Spleen (tissue), 11 donors: Measurements from ENCODE around the gene SLCO2A1. TPM values are rescaled to one million over a fixed set of nuclear protein-coding genes. Genes with fewer than 3 reads are reported as not detected.

Source experiments
- DNase-seq: peaks from one replicate; pipeline ENCODE4 v3.0.0-alpha.2; 2020
- H3K27ac ChIP-seq, 8 donors: fragments of 200-600 bp; sonication (generic) in 7 of 8; 1 replicate in 4 of 8; 2 replicates in 4 of 8; pipeline versions ENCODE4 v1.5.0 to v1.8.0; 2016 to 2021; ENCODE audit warnings: inconsistent platforms in 4 of 8, mild to moderate bottlenecking in 4 of 8, moderate library complexity in 1 of 8
- H3K27me3 ChIP-seq, 7 donors: fragments of 200-600 bp; sonication (generic) in 6 of 7; replicated peaks in 1 of 7; 1 replicate in 4 of 7; 2 replicates in 3 of 7; pipeline versions ENCODE4 v1.5.0 to v1.8.0; 2016 to 2021; ENCODE audit warnings: inconsistent platforms in 3 of 7, mild to moderate bottlenecking in 1 of 7
- H3K36me3 ChIP-seq, 6 donors: fragments of 200-600 bp; sonication (generic) in 5 of 6; 1 replicate in 4 of 6; 2 replicates in 2 of 6; pipeline versions ENCODE4 v1.5.0 to v1.8.0; 2016 to 2021; ENCODE audit warnings: inconsistent platforms in 2 of 6
- H3K4me1 ChIP-seq, 6 donors: fragments of 200-600 bp; sonication (generic) in 5 of 6; 1 replicate in 3 of 6; 2 replicates in 3 of 6; pipeline versions ENCODE4 v1.5.0 to v1.8.0; 2016 to 2021; ENCODE audit warnings: inconsistent platforms in 3 of 6
- H3K4me3 ChIP-seq, 8 donors: fragments of 200-600 bp; sonication (generic) in 7 of 8; 1 replicate in 4 of 8; 2 replicates in 4 of 8; pipeline versions ENCODE4 v1.5.0 to v1.8.0; 2016 to 2021; ENCODE audit warnings: inconsistent platforms in 4 of 8, mild to moderate bottlenecking in 4 of 8, moderate library complexity in 2 of 8
- H3K9me3 ChIP-seq, 8 donors: fragments of 200-600 bp; sonication (generic) in 7 of 8; 1 replicate in 4 of 8; 2 replicates in 4 of 8; pipeline versions ENCODE4 v1.5.0 to v1.8.0; 2016 to 2021; ENCODE audit warnings: inconsistent platforms in 4 of 8
- CTCF ChIP-seq, 11 experiments: fragments of 200-600 bp in 7 of 11; fragments of 450-650 bp in 4 of 11; sonication (generic) in 4 of 11; IDR thresholded peaks in 8 of 11; conservative IDR thresholded peaks in 3 of 11; 1 replicate in 7 of 11; 2 replicates in 4 of 11; pipeline versions ENCODE4 v1.4.0 to v1.8.0; 2016 to 2021; ENCODE audit warnings: antibody characterized with exemption in 11 of 11, inconsistent platforms in 4 of 11, mild to moderate bottlenecking in 1 of 11
- POLR2A ChIP-seq, 3 donors: fragments of 450-650 bp; IDR thresholded peaks; one replicate each; pipeline ENCODE4 v1.5.1; 2017; ENCODE audit warnings: antibody characterized with exemption in 3 of 3, mild to moderate bottlenecking in 1 of 3
- POLR2AphosphoS5 ChIP-seq, 3 donors: sonication (generic); formaldehyde crosslinking; IDR thresholded peaks; one replicate each; pipeline ENCODE4 v1.5.1; 2017; ENCODE audit warnings: antibody characterized with exemption in 3 of 3
- WGBS, 5 donors: extraction: QIAGEN DNeasy Blood & Tissue Kit in 3 of 5; methylation state at CpG; one replicate each; pipeline versions ENCODE4 v1.1.5 to v1.1.7; 2013 to 2018; 5-methylcytosine and 5-hydroxymethylcytosine counted together
- intact Hi-C: fragments of 100-400 bp; cut with DNase I; formaldehyde crosslinking; loops from one replicate; pipeline ENCODE4 v1.15.0; 2023; ENCODE audit warnings: low total_unique reads
- polyA plus RNA-seq, 3 donors: library from polyadenylated mRNA; stranded (reverse); fragments of 200-250 nt; gene quantifications; one replicate each; pipeline ENCODE4 v1.2.1, GENCODE V29; 2013
- total RNA-seq, 7 donors: library from RNA; depleted of rRNA in 3 of 7; stranded (reverse); fragments of >200 nt in 3 of 7; fragmentation: NEBNext Ultra II Directional in 4 of 7; extraction: Animal tissue kit (Norgen Biotek cat#: 25700) in 4 of 7; gene quantifications; one replicate each; pipeline versions ENCODE4 v1.1.0 to v1.2.1, GENCODE V29; 2016 to 2021
- donor health status: healthy with polysubstance abuse.
- donor health status: DM: no; HTN: no; CAD: no; lungs with moderate emphysema.
- donor health status: DM: no; HTN: no; CAD: no.
- donor health status: Bipolar disorder and iron deficiency.
- donor health status: healthy.
- donor health status: DM: no; HTN: no; CAD: no.
- donor health status: DM: yes; HTN: yes; CAD: no.

SLCO2A1 gene
- total and polyA plus RNA-seq, 10 donors: 4.8 to 118 (median 29.8) TPM

DNA sequence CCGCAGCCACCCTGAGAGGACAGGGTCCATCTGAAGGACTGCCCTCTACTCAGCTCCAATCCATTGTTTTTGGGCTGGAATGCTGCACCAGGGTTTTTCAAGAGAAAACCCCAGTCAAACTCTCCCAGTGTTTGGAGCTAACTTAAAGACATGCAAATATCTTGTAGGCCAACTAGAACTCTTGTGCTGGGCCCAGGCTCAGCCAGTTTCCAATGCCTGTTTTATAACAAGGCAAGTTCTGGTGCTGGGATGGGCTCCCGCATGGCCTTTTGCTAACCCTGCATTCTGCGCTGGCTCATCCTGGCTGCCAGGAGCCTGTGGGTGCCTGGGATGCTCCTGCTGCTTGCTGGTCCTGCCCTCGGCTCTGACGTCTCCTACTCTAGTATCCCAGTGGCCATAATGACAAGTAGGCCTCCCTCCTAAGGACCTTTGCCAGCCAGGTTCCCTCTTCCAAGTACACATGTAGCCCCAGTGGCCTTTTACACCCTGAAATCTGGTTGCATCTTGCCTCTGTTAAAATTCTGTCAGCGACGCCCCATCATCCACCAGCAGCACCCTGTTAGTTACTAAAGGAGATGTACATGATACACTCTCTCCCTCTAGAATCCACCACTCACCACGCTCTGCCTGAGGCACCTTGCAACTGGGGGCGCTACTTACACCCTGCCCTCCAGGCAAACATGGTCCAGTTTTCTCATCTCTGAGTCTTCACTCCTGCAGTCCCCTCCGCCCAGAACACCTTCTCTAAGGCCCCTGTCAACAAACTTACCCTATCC is 103.6 kb downstream of the SLCO2A1 start:
- H3K9me3 ChIP-seq: no peaks in the 10 kb centered on the region
- no peaks in the 10 kb centered on the region for H3K36me3 ChIP-seq
- 95 to 99% (median 96%) methylated on average over 10 of the region's 10 CpGs for WGBS, 5 donors
- H3K27ac ChIP-seq: no peak overlapping the region
- H3K27me3 ChIP-seq: peaks cover 0 to 23% (median 0%) of the 10 kb centered on the region in 7 donors
- peaks cover 7 to 18% (median 15%) of the 10 kb centered on the region in 6 donors for H3K4me1 ChIP-seq
- intact Hi-C loops: loop anchor here (5.0 kb wide), 1 partner anchor 109 kb away; no protein-coding TSS in a partner anchor
- no peak for TF ChIP-seq POLR2AphosphoS5 (IDR thresholded peaks at IDR 0.05)
- no peak for TF ChIP-seq POLR2A (IDR thresholded peaks at IDR 0.05)
- no peak for TF ChIP-seq CTCF (IDR thresholded peaks at IDR 0.05 in 8 of 11, conservative IDR thresholded peaks at IDR 0.05 in 3 of 11)
- DNase-seq: no peak
- no peak overlapping the region for H3K4me3 ChIP-seq

DNA sequence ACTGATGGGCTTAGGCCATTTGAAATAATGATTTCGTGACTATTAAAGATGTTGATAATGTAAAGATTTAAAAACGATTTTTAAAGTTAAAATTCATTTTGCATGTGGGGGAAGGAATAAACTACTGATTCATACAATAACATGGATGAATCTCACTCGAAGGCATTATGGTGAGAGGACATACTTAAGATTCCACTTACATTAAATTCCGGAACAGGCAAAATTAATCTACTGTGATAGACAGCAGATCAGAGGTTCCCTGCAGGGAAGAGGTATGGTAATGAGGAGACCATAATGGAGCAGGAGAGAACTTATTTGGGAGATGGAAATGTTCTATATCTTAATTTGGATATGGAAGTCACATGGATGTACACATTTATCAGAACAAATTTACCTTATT is 105.7 kb downstream of the SLCO2A1 start:
- Histone ChIP-seq H3K27ac (no peak overlapping the region), H3K36me3 (no peaks in the 10 kb centered on the region), H3K9me3 (no peaks in the 10 kb centered on the region), H3K4me3 (no peak overlapping the region), H3K4me1 (peaks cover 7 to 18% (median 15%) of the 10 kb centered on the region in 6 donors), H3K27me3 (peaks cover 0 to 23% (median 0%) of the 10 kb centered on the region in 7 donors)
- 71 to 82% (median 77%) methylated on average over 4 of the region's 4 CpGs for WGBS, 5 donors
- intact Hi-C loops: no loop called here
- DNase-seq: no peak
- no peak for TF ChIP-seq POLR2A (IDR thresholded peaks at IDR 0.05)
- TF ChIP-seq POLR2AphosphoS5 (IDR thresholded peaks at IDR 0.05): no peak
- no peak for TF ChIP-seq CTCF (IDR thresholded peaks at IDR 0.05 in 8 of 11, conservative IDR thresholded peaks at IDR 0.05 in 3 of 11)

DNA sequence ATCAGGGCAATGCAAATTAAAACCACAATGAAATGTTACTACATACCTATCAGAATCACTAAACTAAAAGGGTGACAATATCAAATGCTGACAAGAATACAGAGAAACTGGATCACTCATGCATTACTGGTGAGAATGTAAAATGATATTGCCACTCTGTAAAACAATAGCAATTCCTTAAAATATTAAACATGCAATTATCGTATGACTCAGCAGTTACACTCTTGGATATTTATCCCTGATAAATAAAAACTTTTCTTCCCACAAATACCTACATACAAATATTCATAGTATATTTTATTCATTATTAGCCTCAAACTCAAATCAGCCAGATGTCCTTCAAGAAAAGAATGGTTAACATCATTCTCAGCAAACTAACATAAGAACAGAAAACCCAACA is 108.1 kb downstream of the SLCO2A1 start:
- WGBS, 5 donors: 88 to 98% (median 95%) methylated on average over 1 of the region's 1 CpG
- H3K4me3 ChIP-seq: no peak overlapping the region
- no peaks in the 10 kb centered on the region for H3K4me1 ChIP-seq
- H3K9me3 ChIP-seq: peaks cover 0 to 3% (median 0%) of the 10 kb centered on the region in 8 donors
- intact Hi-C loops: no loop called here
- TF ChIP-seq CTCF (IDR thresholded peaks at IDR 0.05 in 8 of 11, conservative IDR thresholded peaks at IDR 0.05 in 3 of 11) (no peak), POLR2AphosphoS5 (IDR thresholded peaks at IDR 0.05) (no peak), POLR2A (IDR thresholded peaks at IDR 0.05) (no peak)
- no peaks in the 10 kb centered on the region for H3K36me3 ChIP-seq
- peaks cover 0 to 13% (median 0%) of the 10 kb centered on the region in 7 donors for H3K27me3 ChIP-seq
- DNase-seq: no peak
- no peak overlapping the region for H3K27ac ChIP-seq

- H3K4me3 ChIP-seq: no peak overlapping the region
- H3K36me3 ChIP-seq: no peaks in the 10 kb centered on the region
- H3K27me3 ChIP-seq: peaks cover 0 to 38% (median 0%) of the 10 kb centered on the region in 7 donors
- H3K9me3 ChIP-seq: peaks cover 0 to 3% (median 0%) of the 10 kb centered on the region in 8 donors
- H3K27ac ChIP-seq: no peak overlapping the region
- TF ChIP-seq POLR2AphosphoS5 (IDR thresholded peaks at IDR 0.05): no peak
- no peak for TF ChIP-seq POLR2A (IDR thresholded peaks at IDR 0.05)
- no peak for TF ChIP-seq CTCF (IDR thresholded peaks at IDR 0.05 in 8 of 11, conservative IDR thresholded peaks at IDR 0.05 in 3 of 11)
- intact Hi-C loops: no loop called here
- no peaks in the 10 kb centered on the region for H3K4me1 ChIP-seq
- DNase-seq: no peak
Measured at GRCh38 chr3:133917144-133917543, 112.6 kb downstream of the SLCO2A1 start.
